Mucosa of descending colon (tissue), 3 donors: ENCODE results near the gene TGFBR2. TPM values are rescaled to one million over a fixed set of nuclear protein-coding genes. Genes with fewer than 3 reads are reported as not detected.
A peak's percentile ranks its signal among the peaks of the same experiment; 100 is the strongest.

ENCODE experiments used
- ATAC-seq: fragments of 200-7000 bp; cut with Tn5 transposase; one replicate; pipeline ENCODE4 v1.9.1; 2020; ENCODE audit warnings: mild to moderate bottlenecking, moderate library complexity
- DNase-seq, 3 donors: peaks; one replicate each; pipeline ENCODE4 v3.0.0-alpha.2; 2020
- H3K36me3 ChIP-seq: fragments of 200-600 bp; one replicate; pipeline ENCODE4 v1.8.0; 2021; ENCODE audit warnings: low read depth, mild to moderate bottlenecking
- H3K4me1 ChIP-seq: fragments of 200-600 bp; one replicate; pipeline ENCODE4 v1.8.0; 2021; ENCODE audit warnings: low read depth, mild to moderate bottlenecking
- H3K4me3 ChIP-seq: fragments of 200-600 bp; one replicate; pipeline ENCODE4 v1.8.0; 2021; ENCODE audit warnings: mild to moderate bottlenecking
- H3K9me3 ChIP-seq: fragments of 200-600 bp; one replicate; pipeline ENCODE4 v1.8.0; 2021; ENCODE audit warnings: mild to moderate bottlenecking
- intact Hi-C, 2 donors: fragments of 100-400 bp; cut with DNase I in 1 of 2; cut with micrococcal nuclease in 1 of 2; formaldehyde crosslinking; loops; one replicate each; pipeline versions ENCODE4 v1.11.0 to v1.11.1; 2022; cut with DNase I, micrococcal nuclease
- total RNA-seq, 3 donors: library from RNA; stranded (reverse); fragmentation: NEBNext Ultra II Directional in 2 of 3; extraction: Animal tissue kit (Norgen Biotek cat#: 25700) in 2 of 3; gene quantifications; one replicate each; pipeline versions ENCODE4 v1.2.1 to v1.2.4, GENCODE V29; 2021 to 2023
- TF ChIP-seq, protein P1 (sequence below): fragments of 200-600 bp; IDR thresholded peaks from one replicate; pipeline ENCODE4 v1.8.0; 2022; ENCODE audit warnings: antibody characterized with exemption, mild to moderate bottlenecking
- donor health status: DM: no; HTN: no; CAD: no; lungs with moderate emphysema.
- donor health status: DM: no; HTN: no; CAD: no.
- donor health status: DM: no; HTN: yes; CAD: no.

Gene TGFBR2
- total RNA-seq, 3 donors from 2014 or later: 39.0 to 134 (median 71.4) TPM

DNA sequence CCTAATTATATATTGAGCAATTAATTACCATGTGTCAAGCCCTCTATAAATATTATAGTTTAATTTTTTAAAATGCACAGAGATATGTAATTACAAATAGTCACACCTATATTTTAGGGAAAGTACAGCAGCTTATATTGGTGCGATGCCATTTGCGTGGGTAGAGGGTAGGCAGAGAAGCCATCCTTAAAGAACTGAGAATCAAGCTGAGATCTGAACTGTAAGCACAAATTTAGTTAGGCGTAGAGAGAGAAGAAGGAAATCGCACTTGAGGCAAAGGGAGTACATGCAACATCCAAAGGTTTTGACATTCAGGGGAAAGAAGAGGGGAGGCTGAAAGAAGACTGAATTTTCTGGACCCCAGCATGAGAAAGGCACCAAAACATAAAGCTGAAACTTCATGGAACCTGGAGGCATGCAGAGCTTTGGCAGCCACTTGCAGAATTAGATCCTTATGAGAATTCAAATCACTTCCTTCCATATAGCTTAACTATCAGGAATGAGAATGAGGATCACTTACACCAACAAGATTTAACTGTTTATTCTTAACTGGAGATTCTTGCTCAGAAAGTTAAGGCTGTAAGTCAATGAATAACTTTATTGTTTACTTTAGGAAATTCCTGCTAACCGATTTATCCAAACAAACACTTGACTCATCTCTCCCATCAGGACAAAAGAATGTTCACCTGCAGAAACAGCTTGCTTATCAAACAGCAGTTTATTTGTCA, 114.3 kb downstream of the TGFBR2 start:
- no peaks in the 10 kb centered on the region for H3K36me3 ChIP-seq
- ATAC-seq (peak; percentile 58), DNase-seq (no peak)
- TF ChIP-seq, protein P1, sequence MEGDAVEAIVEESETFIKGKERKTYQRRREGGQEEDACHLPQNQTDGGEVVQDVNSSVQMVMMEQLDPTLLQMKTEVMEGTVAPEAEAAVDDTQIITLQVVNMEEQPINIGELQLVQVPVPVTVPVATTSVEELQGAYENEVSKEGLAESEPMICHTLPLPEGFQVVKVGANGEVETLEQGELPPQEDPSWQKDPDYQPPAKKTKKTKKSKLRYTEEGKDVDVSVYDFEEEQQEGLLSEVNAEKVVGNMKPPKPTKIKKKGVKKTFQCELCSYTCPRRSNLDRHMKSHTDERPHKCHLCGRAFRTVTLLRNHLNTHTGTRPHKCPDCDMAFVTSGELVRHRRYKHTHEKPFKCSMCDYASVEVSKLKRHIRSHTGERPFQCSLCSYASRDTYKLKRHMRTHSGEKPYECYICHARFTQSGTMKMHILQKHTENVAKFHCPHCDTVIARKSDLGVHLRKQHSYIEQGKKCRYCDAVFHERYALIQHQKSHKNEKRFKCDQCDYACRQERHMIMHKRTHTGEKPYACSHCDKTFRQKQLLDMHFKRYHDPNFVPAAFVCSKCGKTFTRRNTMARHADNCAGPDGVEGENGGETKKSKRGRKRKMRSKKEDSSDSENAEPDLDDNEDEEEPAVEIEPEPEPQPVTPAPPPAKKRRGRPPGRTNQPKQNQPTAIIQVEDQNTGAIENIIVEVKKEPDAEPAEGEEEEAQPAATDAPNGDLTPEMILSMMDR: no peak
- H3K4me3 ChIP-seq: no peak overlapping the region
- H3K9me3 ChIP-seq: no peaks in the 10 kb centered on the region
- intact Hi-C loops: no loop called here
- no peaks in the 10 kb centered on the region for H3K4me1 ChIP-seq

DNA sequence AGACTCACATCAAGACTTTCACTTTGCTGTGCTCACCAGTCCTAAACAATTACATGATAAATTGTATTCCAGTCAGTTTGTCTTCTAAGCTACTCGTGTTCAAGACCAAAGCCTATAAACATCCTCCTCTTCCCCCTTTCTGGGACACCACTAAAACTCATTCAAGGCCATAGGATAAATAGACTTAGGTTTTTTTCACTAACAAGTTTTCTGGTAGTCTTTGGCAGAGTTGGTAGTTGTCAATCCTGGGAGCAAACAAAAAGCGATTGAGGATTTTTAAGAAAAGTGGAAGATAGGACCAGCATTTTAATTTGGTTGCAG, 114.9 kb downstream of the TGFBR2 start:
- H3K36me3 ChIP-seq: no peaks in the 10 kb centered on the region
- no peaks in the 10 kb centered on the region for H3K4me1 ChIP-seq
- TF ChIP-seq, protein P1: no peak
- no peak overlapping the region for H3K4me3 ChIP-seq
- DNase-seq (no peak), ATAC-seq (no peak)
- intact Hi-C loops: no loop called here
- no peaks in the 10 kb centered on the region for H3K9me3 ChIP-seq

DNA sequence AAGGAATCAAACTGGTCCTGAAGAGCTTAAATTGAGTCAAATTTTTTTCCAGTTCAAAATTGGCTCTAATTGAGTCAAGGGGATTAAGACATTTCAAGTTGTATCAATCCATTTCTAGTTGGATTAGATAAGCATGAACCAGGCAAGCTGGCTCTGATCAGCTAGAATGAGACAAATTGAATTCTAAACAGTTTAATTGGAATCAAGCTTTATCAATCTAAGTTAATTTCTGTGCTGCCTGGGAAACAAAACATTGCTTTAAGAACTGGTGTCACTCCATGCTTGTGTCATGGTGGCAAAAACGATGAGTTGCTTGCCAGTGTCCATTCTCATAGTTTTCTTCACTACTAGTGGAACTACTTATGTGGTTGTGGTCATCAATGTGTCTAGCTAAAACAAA, 116.8 kb downstream of the TGFBR2 start:
- no peaks in the 10 kb centered on the region for H3K4me1 ChIP-seq
- no peak for DNase-seq
- H3K36me3 ChIP-seq: no peaks in the 10 kb centered on the region
- no peaks in the 10 kb centered on the region for H3K9me3 ChIP-seq
- no peak overlapping the region for H3K4me3 ChIP-seq
- intact Hi-C loops: no loop called here
- TF ChIP-seq, protein P1: no peak
- no peak for ATAC-seq

DNA sequence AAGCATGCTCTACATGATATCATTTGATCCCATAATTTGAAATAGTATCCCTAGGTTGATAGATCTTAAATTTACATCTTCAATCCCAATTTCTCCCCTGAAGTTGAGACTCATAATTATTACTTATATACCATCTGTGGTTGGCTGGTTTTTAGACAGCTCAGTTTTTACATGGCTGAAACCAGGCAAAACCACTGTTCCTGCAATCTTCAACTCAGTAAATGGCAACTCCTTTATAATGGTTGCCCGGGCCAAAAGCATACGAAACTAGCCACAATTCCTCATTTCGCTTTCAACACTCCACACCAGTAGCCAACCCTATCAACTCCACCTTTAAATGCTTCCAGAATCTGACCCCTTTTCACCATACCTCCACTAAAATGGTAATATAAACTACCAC, 118.5 kb downstream of the TGFBR2 start:
- no peak for DNase-seq
- intact Hi-C loops: no loop called here
- no peaks in the 10 kb centered on the region for H3K9me3 ChIP-seq
- H3K4me3 ChIP-seq: no peak overlapping the region
- H3K4me1 ChIP-seq: no peaks in the 10 kb centered on the region
- H3K36me3 ChIP-seq: no peaks in the 10 kb centered on the region
- TF ChIP-seq, protein P1: no peak
- no peak for ATAC-seq

DNA sequence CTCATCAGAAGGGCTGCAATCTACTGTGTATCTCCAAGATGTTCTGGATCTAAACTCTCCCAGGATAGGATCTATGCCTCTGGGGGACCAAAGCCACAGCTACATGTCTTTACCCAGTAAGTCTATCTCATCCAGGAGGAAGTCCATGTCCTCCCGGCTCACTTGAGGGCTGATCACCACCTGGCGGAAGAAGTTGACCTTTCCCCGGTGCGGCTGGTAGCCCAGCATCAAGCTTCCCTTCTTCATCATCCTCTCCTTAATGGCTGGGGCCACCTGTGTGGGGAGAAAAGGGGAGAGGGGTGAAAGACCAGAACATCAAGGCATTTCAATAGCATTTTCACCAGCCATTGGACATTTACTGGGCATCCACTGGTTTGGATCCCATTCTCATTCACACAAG, 121.7 kb downstream of the TGFBR2 start:
- TF ChIP-seq, protein P1: no peak
- DNase-seq: no peak
- ATAC-seq: no peak
- H3K36me3 ChIP-seq: no peaks in the 10 kb centered on the region
- no peak overlapping the region for H3K4me3 ChIP-seq
- no peaks in the 10 kb centered on the region for H3K4me1 ChIP-seq
- intact Hi-C loops: no loop called here
- H3K9me3 ChIP-seq: no peaks in the 10 kb centered on the region

DNA sequence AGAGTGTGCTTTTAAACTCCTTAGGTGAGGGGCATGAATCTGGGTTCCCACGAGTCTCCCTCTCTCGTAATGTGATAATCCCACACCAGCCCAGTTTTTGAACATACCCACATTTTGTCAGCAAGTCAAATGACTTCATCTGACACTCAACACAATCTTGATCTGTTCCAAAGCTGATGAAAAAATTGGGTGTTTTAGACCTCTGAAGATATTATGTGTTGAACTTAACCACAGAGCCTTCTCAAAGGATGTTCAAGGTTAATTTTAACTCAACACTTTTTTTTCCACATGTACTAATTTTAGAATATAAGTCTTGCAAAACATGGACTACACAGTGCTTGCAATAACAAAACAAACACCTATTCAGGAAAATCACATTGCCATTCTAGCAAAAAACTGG, 123.1 kb downstream of the TGFBR2 start:
- DNase-seq (no peak), ATAC-seq (no peak)
- intact Hi-C loops: no loop called here
- no peaks in the 10 kb centered on the region for H3K36me3 ChIP-seq
- H3K4me3 ChIP-seq: no peak overlapping the region
- H3K9me3 ChIP-seq: no peaks in the 10 kb centered on the region
- TF ChIP-seq, protein P1: no peak
- no peaks in the 10 kb centered on the region for H3K4me1 ChIP-seq
